H9 (cell line): ENCODE measurements around the gene MUS81. TPM values are rescaled to one million over a fixed set of nuclear protein-coding genes. Genes with fewer than 3 reads are reported as not detected.
A peak's percentile ranks its signal among the peaks of the same experiment; 100 is the strongest.

Experiments used
- DNase-seq: peaks from one replicate; pipeline ENCODE4 v3.0.0-alpha.2; 2017
- H2AFZ ChIP-seq: one replicate; pipeline ENCODE4 v1.6.1; 2013; ENCODE audit warnings: mild to moderate bottlenecking, low read length, control low read depth, moderate library complexity
- H2AK5ac ChIP-seq: 2 replicates; pipeline ENCODE4 v1.6.1; 2013; ENCODE audit warnings: low read length, control low read depth, mixed read lengths; ENCODE audit not compliant: insufficient read length
- H2BK120ac ChIP-seq: one replicate; pipeline ENCODE4 v1.6.1; 2013; ENCODE audit warnings: low read depth, mild to moderate bottlenecking, low read length, control low read depth, inconsistent platforms; ENCODE audit not compliant: poor library complexity, severe bottlenecking
- H2BK12ac ChIP-seq: 2 replicates; pipeline ENCODE4 v1.6.1; 2013; ENCODE audit warnings: low read length, control low read depth, mixed read lengths, low read depth; ENCODE audit not compliant: insufficient read length
- H2BK15ac ChIP-seq: 2 replicates; pipeline ENCODE4 v1.6.1; 2013; ENCODE audit warnings: low read depth, low read length, control low read depth
- H2BK20ac ChIP-seq: one replicate; pipeline ENCODE4 v1.6.1; 2013; ENCODE audit warnings: low read depth, mild to moderate bottlenecking, low read length, control low read depth, inconsistent platforms; ENCODE audit not compliant: poor library complexity, severe bottlenecking
- H2BK5ac ChIP-seq: 2 replicates; pipeline ENCODE4 v1.6.1; 2013; ENCODE audit warnings: low read length, control low read depth, mixed read lengths; ENCODE audit not compliant: insufficient read length
- H3K14ac ChIP-seq: 2 replicates; pipeline ENCODE4 v1.6.1; 2013; ENCODE audit warnings: low read length, control low read depth; ENCODE audit not compliant: insufficient read depth
- H3K18ac ChIP-seq: 2 replicates; pipeline ENCODE4 v1.6.1; 2013; ENCODE audit warnings: low read depth, mild to moderate bottlenecking, mixed read lengths, low read length, control low read depth; ENCODE audit not compliant: insufficient read length
- H3K23ac ChIP-seq: 2 replicates; pipeline ENCODE4 v1.6.1; 2013; ENCODE audit warnings: low read length, control low read depth, mixed read lengths, low read depth; ENCODE audit not compliant: insufficient read length
- H3K23me2 ChIP-seq: 2 replicates; pipeline ENCODE4 v1.6.1; 2013; ENCODE audit warnings: low read depth, mild to moderate bottlenecking, mixed read lengths, low read length, control low read depth; ENCODE audit not compliant: insufficient read length, poor library complexity, severe bottlenecking
- H3K27ac ChIP-seq: 2 replicates; pipeline ENCODE4 v1.5.1; 2013; ENCODE audit warnings: low read length, control low read depth, mixed read lengths, low read depth; ENCODE audit not compliant: insufficient read length
- H3K27me3 ChIP-seq: 2 replicates; pipeline ENCODE4 v1.6.1; 2013; ENCODE audit warnings: low read length, control low read depth, inconsistent platforms; ENCODE audit not compliant: insufficient read depth
- H3K4ac ChIP-seq: 2 replicates; pipeline ENCODE4 v1.6.1; 2013; ENCODE audit warnings: low read depth, mild to moderate bottlenecking, control low read depth, inconsistent platforms, low read length, moderate library complexity
- H3K4me1 ChIP-seq: 2 replicates; pipeline ENCODE4 v1.6.1; 2013; ENCODE audit warnings: low read length, control low read depth, inconsistent platforms; ENCODE audit not compliant: insufficient read depth
- H3K4me2 ChIP-seq: 2 replicates; pipeline ENCODE4 v1.6.1; 2013; ENCODE audit warnings: low read length, control low read depth, mixed read lengths; ENCODE audit not compliant: insufficient read length, insufficient read depth
- H3K56ac ChIP-seq: 2 replicates; pipeline ENCODE4 v1.6.1; 2013; ENCODE audit warnings: low read depth, mild to moderate bottlenecking, mixed read lengths, low read length, control low read depth; ENCODE audit not compliant: insufficient read length
- H3K79me1 ChIP-seq: 2 replicates; pipeline ENCODE4 v1.6.1; 2013; ENCODE audit warnings: low read depth, mild to moderate bottlenecking, moderate library complexity, low read length, control low read depth, inconsistent platforms; ENCODE audit not compliant: insufficient read depth, poor library complexity, severe bottlenecking
- H3K79me2 ChIP-seq: 2 replicates; pipeline ENCODE4 v1.6.1; 2013; ENCODE audit warnings: low read length, control low read depth, inconsistent platforms; ENCODE audit not compliant: insufficient read depth
- H3K9ac ChIP-seq: 2 replicates; pipeline ENCODE4 v1.6.1; 2013; ENCODE audit warnings: low read length, control low read depth, mixed read lengths; ENCODE audit not compliant: insufficient read length; ENCODE audit errors: extremely low read depth
- H3K9me3 ChIP-seq: one replicate; pipeline ENCODE4 v1.6.1; 2013; ENCODE audit warnings: low read depth, low read length, inconsistent platforms; ENCODE audit not compliant: control insufficient read depth
- H3T11ph ChIP-seq: one replicate; pipeline ENCODE4 v1.6.1; 2013; ENCODE audit warnings: mild to moderate bottlenecking, low read length, control low read depth, inconsistent platforms
- H4K20me1 ChIP-seq: one replicate; pipeline ENCODE4 v1.6.1; 2013; ENCODE audit not compliant: control insufficient read depth, insufficient read length, insufficient read depth
- H4K5ac ChIP-seq: 2 replicates; pipeline ENCODE4 v1.6.1; 2013; ENCODE audit warnings: low read depth, mild to moderate bottlenecking, mixed read lengths, low read length, control low read depth; ENCODE audit not compliant: insufficient read length
- H4K8ac ChIP-seq: replicated peaks from 2 replicates; pipeline ENCODE4 v1.6.1; 2013; ENCODE audit warnings: low read length, control low read depth, mixed read lengths, low read depth; ENCODE audit not compliant: insufficient read length
- H4K91ac ChIP-seq: 2 replicates; pipeline ENCODE4 v1.6.1; 2013; ENCODE audit warnings: low read depth, mild to moderate bottlenecking, moderate library complexity, mixed read lengths, low read length, control low read depth; ENCODE audit not compliant: insufficient read length
- H3K27ac Mint-ChIP-seq, 3 experiments: 2 replicates in 2 of 3; 3 replicates in 1 of 3; pipeline ENCODE4 v1.8.0; 2020 to 2021; ENCODE audit warnings: mixed read lengths in 3 of 3, mild to moderate bottlenecking in 1 of 3, moderate library complexity in 1 of 3
- H3K27me3 Mint-ChIP-seq: 2 replicates; pipeline ENCODE4 v1.8.0; 2021; ENCODE audit warnings: low read depth, mild to moderate bottlenecking, moderate library complexity, mixed read lengths
- H3K36me3 Mint-ChIP-seq, 3 experiments: 2 replicates in 2 of 3; 3 replicates in 1 of 3; pipeline ENCODE4 v1.8.0; 2020 to 2021; ENCODE audit warnings: low read depth in 3 of 3, mixed read lengths in 3 of 3; ENCODE audit not compliant: insufficient read depth in 1 of 3
- H3K4me1 Mint-ChIP-seq, 2 experiments: 2 replicates each; pipeline ENCODE4 v1.8.0; 2020; ENCODE audit warnings: mixed read lengths in 2 of 2
- H3K4me3 Mint-ChIP-seq, 2 experiments: 2 replicates in 1 of 2; 3 replicates in 1 of 2; pipeline ENCODE4 v1.8.0; 2020 to 2021; ENCODE audit warnings: mild to moderate bottlenecking in 2 of 2, mixed read lengths in 2 of 2, moderate library complexity in 1 of 2
- H3K9me3 Mint-ChIP-seq, 2 experiments: 2 replicates in 1 of 2; 3 replicates in 1 of 2; pipeline ENCODE4 v1.8.0; 2020; ENCODE audit warnings: mild to moderate bottlenecking in 2 of 2, mixed read lengths in 2 of 2, moderate library complexity in 1 of 2
- WGBS: extraction: QIAGEN DNeasy Blood & Tissue Kit; methylation state at CpG from one replicate; pipeline ENCODE4 v1.1.7; 2013; ENCODE audit warnings: missing lambda C conversion rate, low lambda C conversion rate, mixed read lengths; ENCODE audit not compliant: insufficient read length; ENCODE audit errors: extremely low coverage; 5-methylcytosine and 5-hydroxymethylcytosine counted together
- total RNA-seq: library from RNA; stranded (reverse); gene quantifications from 2 replicates; pipeline ENCODE4 v1.2.1, GENCODE V29; 2021
- TF ChIP-seq, protein P1 (sequence below): fragments of 200-600 bp; sonication (generic); conservative IDR thresholded peaks from 3 replicates; pipeline ENCODE4 v1.8.0; 2021; ENCODE audit warnings: antibody characterized with exemption, mild to moderate bottlenecking

MUS81 gene
- total RNA-seq, 1 experiment from 2014 or later: 49.2 TPM

GRCh38 chr11:65898656-65899355 is 38.6 kb downstream of the MUS81 start:
- Histone ChIP-seq H3K18ac (peak overlapping the region; percentile 48), H2AK5ac (no peak overlapping the region), H4K91ac (no peak overlapping the region), H4K20me1 (no peaks in the 10 kb centered on the region), H3K79me1 (no peaks in the 10 kb centered on the region), H2BK20ac (no peak overlapping the region), H3K56ac (no peak overlapping the region), H3K9ac (no peak overlapping the region), H3K4me1 (no peaks in the 10 kb centered on the region), H3K79me2 (no peaks in the 10 kb centered on the region), H2BK12ac (no peak overlapping the region), H3K4me2 (peak overlapping the region; percentile 86), H3K14ac (0 out of 2 replicates have a peak overlapping the region, but pooled peaks have one; percentile 31), H2BK5ac (no peak overlapping the region), H3K4ac (no peak overlapping the region), H4K8ac (no peak overlapping the region), H4K5ac (no peak overlapping the region), H2AFZ (no peak overlapping the region), H3T11ph (no peak overlapping the region), H3K23me2 (peaks cover 9% of the 10 kb centered on the region), H2BK120ac (no peak overlapping the region), H3K23ac (no peak overlapping the region), H3K27ac (no peak overlapping the region), H2BK15ac (no peak overlapping the region), H3K9me3 (no peaks in the 10 kb centered on the region), H3K27me3 (peaks cover 17% of the 10 kb centered on the region; the same call in 1 of the 2 replicates)
- peaks cover 17 to 20% of the 10 kb centered on the region in 2 experiments for H3K4me1 Mint-ChIP-seq
- TF ChIP-seq, protein P1, sequence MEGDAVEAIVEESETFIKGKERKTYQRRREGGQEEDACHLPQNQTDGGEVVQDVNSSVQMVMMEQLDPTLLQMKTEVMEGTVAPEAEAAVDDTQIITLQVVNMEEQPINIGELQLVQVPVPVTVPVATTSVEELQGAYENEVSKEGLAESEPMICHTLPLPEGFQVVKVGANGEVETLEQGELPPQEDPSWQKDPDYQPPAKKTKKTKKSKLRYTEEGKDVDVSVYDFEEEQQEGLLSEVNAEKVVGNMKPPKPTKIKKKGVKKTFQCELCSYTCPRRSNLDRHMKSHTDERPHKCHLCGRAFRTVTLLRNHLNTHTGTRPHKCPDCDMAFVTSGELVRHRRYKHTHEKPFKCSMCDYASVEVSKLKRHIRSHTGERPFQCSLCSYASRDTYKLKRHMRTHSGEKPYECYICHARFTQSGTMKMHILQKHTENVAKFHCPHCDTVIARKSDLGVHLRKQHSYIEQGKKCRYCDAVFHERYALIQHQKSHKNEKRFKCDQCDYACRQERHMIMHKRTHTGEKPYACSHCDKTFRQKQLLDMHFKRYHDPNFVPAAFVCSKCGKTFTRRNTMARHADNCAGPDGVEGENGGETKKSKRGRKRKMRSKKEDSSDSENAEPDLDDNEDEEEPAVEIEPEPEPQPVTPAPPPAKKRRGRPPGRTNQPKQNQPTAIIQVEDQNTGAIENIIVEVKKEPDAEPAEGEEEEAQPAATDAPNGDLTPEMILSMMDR: no peak
- peaks cover 62% of the 10 kb centered on the region for H3K27me3 Mint-ChIP-seq
- H3K27ac Mint-ChIP-seq: peak overlapping the region in 1 of 3 experiments; percentile 68; a peak in 1 of 7 replicates
- no peak for DNase-seq
- H3K36me3 Mint-ChIP-seq: peaks cover 0 to 26% (median 0%) of the 10 kb centered on the region in 3 experiments; a peak in 2 of 7 replicates
- H3K9me3 Mint-ChIP-seq: no peaks in the 10 kb centered on the region; a peak in 1 of 5 replicates
- H3K4me3 Mint-ChIP-seq: peak overlapping the region; percentile 77 to 78
- WGBS: no CpG with 5 or more reads among the region's 28 CpGs
